Mesenchymal stem cell (in vitro differentiated cells and primary cell): Measurements from ENCODE around the gene LDAH.

ENCODE experiments used
- DNase-seq: peaks from one replicate; pipeline ENCODE4 v3.0.0-alpha.2; 2013
- H2AFZ ChIP-seq: one replicate; pipeline ENCODE4 v1.6.1; 2013; ENCODE audit warnings: low read depth, mild to moderate bottlenecking, control low read depth, inconsistent platforms, low read length, moderate library complexity
- H2AK5ac ChIP-seq: 2 replicates; pipeline ENCODE4 v1.6.1; 2013; ENCODE audit warnings: low read length, moderate library complexity, mild to moderate bottlenecking, inconsistent platforms; ENCODE audit not compliant: severe bottlenecking
- H2BK120ac ChIP-seq: one replicate; pipeline ENCODE4 v1.6.1; 2013; ENCODE audit warnings: low read depth, mild to moderate bottlenecking, inconsistent platforms, low read length, moderate library complexity
- H2BK12ac ChIP-seq, 2 experiments: one replicate each; pipeline ENCODE4 v1.6.1; 2013; ENCODE audit warnings: inconsistent platforms in 2 of 2, low read length in 2 of 2, mild to moderate bottlenecking in 2 of 2, moderate library complexity in 2 of 2, control low read depth in 1 of 2
- H2BK15ac ChIP-seq: one replicate; pipeline ENCODE4 v1.6.1; 2013; ENCODE audit warnings: mild to moderate bottlenecking, low read depth, inconsistent platforms; ENCODE audit not compliant: poor library complexity, severe bottlenecking
- H2BK5ac ChIP-seq: 2 replicates; pipeline ENCODE4 v1.6.1; 2013; ENCODE audit warnings: low read depth, mild to moderate bottlenecking, low read length, control low read depth, inconsistent platforms; ENCODE audit not compliant: poor library complexity, severe bottlenecking
- H3K14ac ChIP-seq, 2 experiments: one replicate each; pipeline ENCODE4 v1.6.1; 2013; ENCODE audit warnings: inconsistent platforms in 2 of 2, low read length in 2 of 2, control low read depth in 1 of 2, mild to moderate bottlenecking in 1 of 2, moderate library complexity in 1 of 2
- H3K18ac ChIP-seq, 2 experiments: one replicate each; pipeline ENCODE4 v1.6.1; 2013; ENCODE audit warnings: inconsistent platforms in 2 of 2, low read length in 2 of 2, control low read depth in 1 of 2, low read depth in 1 of 2, mild to moderate bottlenecking in 1 of 2
- H3K23ac ChIP-seq, 2 experiments: one replicate each; pipeline ENCODE4 v1.6.1; 2013; ENCODE audit warnings: inconsistent platforms in 2 of 2, low read length in 2 of 2, mild to moderate bottlenecking in 2 of 2, moderate library complexity in 2 of 2, control low read depth in 1 of 2
- H3K27ac ChIP-seq: 2 replicates; pipeline ENCODE4 v1.5.1; 2013; ENCODE audit warnings: mild to moderate bottlenecking, moderate library complexity, low read length, control low read depth, inconsistent platforms; ENCODE audit not compliant: poor library complexity, severe bottlenecking
- H3K27me3 ChIP-seq, 2 experiments: 2 replicates each; pipeline versions ENCODE4 v1.6.1 to v1.7.0; 2013; ENCODE audit warnings: low read length in 2 of 2, mild to moderate bottlenecking in 2 of 2, moderate library complexity in 2 of 2, control low read depth in 1 of 2, inconsistent platforms in 1 of 2; ENCODE audit not compliant: control insufficient read depth in 1 of 2, insufficient read depth in 1 of 2
- H3K36me3 ChIP-seq, 2 experiments: 2 replicates each; pipeline versions ENCODE4 v1.6.1 to v1.7.0; 2013; ENCODE audit warnings: low read length in 2 of 2, control low read depth in 1 of 2, inconsistent platforms in 1 of 2, low read depth in 1 of 2, mild to moderate bottlenecking in 1 of 2; ENCODE audit not compliant: insufficient read depth in 2 of 2, control insufficient read depth in 1 of 2
- H3K4ac ChIP-seq, 2 experiments: one replicate each; pipeline ENCODE4 v1.6.1; 2013; ENCODE audit warnings: inconsistent platforms in 2 of 2, low read length in 2 of 2, mild to moderate bottlenecking in 2 of 2, moderate library complexity in 2 of 2, control low read depth in 1 of 2, low read depth in 1 of 2
- H3K4me1 ChIP-seq: 2 replicates; pipeline ENCODE4 v1.6.1; 2013; ENCODE audit warnings: low read depth, low read length, control low read depth; ENCODE audit not compliant: control insufficient read depth, insufficient read depth
- H3K4me2 ChIP-seq: 2 replicates; pipeline ENCODE4 v1.6.1; 2013; ENCODE audit warnings: low read length, mild to moderate bottlenecking, inconsistent platforms; ENCODE audit not compliant: poor library complexity, severe bottlenecking
- H3K4me3 ChIP-seq, 2 experiments: 2 replicates each; pipeline versions ENCODE4 v1.5.1 to v1.7.0; 2013; ENCODE audit warnings: low read length in 2 of 2, mild to moderate bottlenecking in 2 of 2, control low read depth in 1 of 2, low read depth in 1 of 2; ENCODE audit not compliant: insufficient read depth in 1 of 2
- H3K79me1 ChIP-seq: replicated peaks from 2 replicates; pipeline ENCODE4 v1.6.1; 2013; ENCODE audit warnings: mild to moderate bottlenecking, control low read depth, low read length, inconsistent platforms; ENCODE audit not compliant: poor library complexity, severe bottlenecking
- H3K9ac ChIP-seq: 2 replicates; pipeline ENCODE4 v1.7.0; 2013; ENCODE audit warnings: mild to moderate bottlenecking, low read length, moderate library complexity
- H3K9me3 ChIP-seq: 2 replicates; pipeline ENCODE4 v1.7.0; 2013; ENCODE audit warnings: mild to moderate bottlenecking, low read length; ENCODE audit not compliant: control insufficient read depth
- H4K8ac ChIP-seq: one replicate; pipeline ENCODE4 v1.6.1; 2013; ENCODE audit warnings: inconsistent platforms, mild to moderate bottlenecking, low read length, moderate library complexity
- H4K91ac ChIP-seq: one replicate; pipeline ENCODE4 v1.6.1; 2013; ENCODE audit warnings: mild to moderate bottlenecking, low read length, inconsistent platforms
- WGBS: methylation state at CpG from one replicate; pipeline ENCODE4 v1.1.7; 2013; ENCODE audit warnings: mixed read lengths; 5-methylcytosine and 5-hydroxymethylcytosine counted together

LDAH gene

DNA sequence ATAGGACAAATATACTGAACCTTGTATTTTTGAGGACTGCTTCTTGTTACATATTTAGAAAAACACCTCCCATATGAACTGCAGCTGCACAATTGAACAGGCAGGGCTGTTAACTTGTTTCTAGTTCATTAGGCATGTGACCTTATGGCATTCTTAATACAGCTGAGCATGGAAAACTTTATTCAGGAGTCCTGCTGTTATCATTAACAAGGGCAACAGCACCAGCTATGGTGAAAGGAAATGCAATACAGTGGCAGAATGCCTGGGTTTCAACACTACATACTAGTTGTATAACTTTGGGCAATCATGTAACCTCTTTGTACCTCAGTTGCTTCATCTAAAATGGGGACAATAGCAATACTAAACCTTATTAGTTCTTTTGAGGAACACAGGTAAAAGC, 84.1 kb downstream of the LDAH start:
- H3K36me3 ChIP-seq, result peaks cover 4 to 14% of the 10 kb centered on the region in 2 experiments
- DNase-seq, result no peak
- no peak overlapping the region for H2BK5ac ChIP-seq
- H2AFZ ChIP-seq, result no peak overlapping the region
- H3K4me2 ChIP-seq, result no peak overlapping the region
- no peak overlapping the region for H3K9ac ChIP-seq
- no peaks in the 10 kb centered on the region for H3K4me1 ChIP-seq
- H3K27ac ChIP-seq, result peak overlapping the region; percentile 57
- H3K4ac ChIP-seq, result no peak overlapping the region
- H2BK15ac ChIP-seq, result no peak overlapping the region
- no peaks in the 10 kb centered on the region for H3K9me3 ChIP-seq
- no peak overlapping the region for H3K18ac ChIP-seq
- H3K4me3 ChIP-seq, result no peak overlapping the region
- H3K27me3 ChIP-seq, result no peaks in the 10 kb centered on the region
- no peak overlapping the region for H4K8ac ChIP-seq
- no peak overlapping the region for H3K14ac ChIP-seq
- H3K23ac ChIP-seq, result no peak overlapping the region
- peaks cover 5% of the 10 kb centered on the region for H3K79me1 ChIP-seq
- no peak overlapping the region for H4K91ac ChIP-seq
- H2BK12ac ChIP-seq, result no peak overlapping the region
- H2BK120ac ChIP-seq, result no peak overlapping the region
- no peak overlapping the region for H2AK5ac ChIP-seq

DNA sequence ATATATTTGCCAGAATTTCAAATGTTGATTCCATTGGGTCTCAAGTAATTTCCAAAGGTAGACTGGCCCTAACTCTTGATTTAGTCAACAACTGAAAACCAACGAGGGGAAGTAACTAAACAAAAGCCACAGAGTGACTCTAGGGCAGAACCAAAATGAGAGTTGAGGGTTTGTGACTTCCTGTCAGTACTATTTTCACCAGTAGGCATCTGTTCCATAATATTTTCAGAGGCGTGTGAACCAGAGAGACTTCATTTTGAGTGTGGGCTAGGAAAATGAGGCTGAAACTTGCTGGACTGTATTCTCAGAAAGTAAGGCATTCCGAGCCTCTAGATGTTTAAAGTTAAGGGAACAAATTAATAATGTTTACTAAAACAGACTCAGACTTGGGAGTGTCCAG, 85.4 kb downstream of the LDAH start:
- no peak overlapping the region for H3K27ac ChIP-seq
- no peak overlapping the region for H4K91ac ChIP-seq
- no peaks in the 10 kb centered on the region for H3K27me3 ChIP-seq
- peaks cover 4 to 14% of the 10 kb centered on the region in 2 experiments for H3K36me3 ChIP-seq
- no peak overlapping the region for H4K8ac ChIP-seq
- no peaks in the 10 kb centered on the region for H3K4me1 ChIP-seq
- H2BK120ac ChIP-seq, result no peak overlapping the region
- H2BK15ac ChIP-seq, result no peak overlapping the region
- no peak overlapping the region for H3K4me2 ChIP-seq
- H3K79me1 ChIP-seq, result peaks cover 3% of the 10 kb centered on the region
- H3K4me3 ChIP-seq, result no peak overlapping the region
- no peak overlapping the region for H3K9ac ChIP-seq
- peak overlapping the region; percentile 81 for H2AK5ac ChIP-seq
- H2BK12ac ChIP-seq, result no peak overlapping the region
- no peaks in the 10 kb centered on the region for H3K9me3 ChIP-seq
- H3K23ac ChIP-seq, result no peak overlapping the region
- H3K4ac ChIP-seq, result no peak overlapping the region
- no peak overlapping the region for H3K18ac ChIP-seq
- DNase-seq, result no peak
- 96% methylated on average over 3 of the region's 3 CpGs for WGBS
- H3K14ac ChIP-seq, result no peak overlapping the region
- H2BK5ac ChIP-seq, result no peak overlapping the region
- H2AFZ ChIP-seq, result no peak overlapping the region

DNA sequence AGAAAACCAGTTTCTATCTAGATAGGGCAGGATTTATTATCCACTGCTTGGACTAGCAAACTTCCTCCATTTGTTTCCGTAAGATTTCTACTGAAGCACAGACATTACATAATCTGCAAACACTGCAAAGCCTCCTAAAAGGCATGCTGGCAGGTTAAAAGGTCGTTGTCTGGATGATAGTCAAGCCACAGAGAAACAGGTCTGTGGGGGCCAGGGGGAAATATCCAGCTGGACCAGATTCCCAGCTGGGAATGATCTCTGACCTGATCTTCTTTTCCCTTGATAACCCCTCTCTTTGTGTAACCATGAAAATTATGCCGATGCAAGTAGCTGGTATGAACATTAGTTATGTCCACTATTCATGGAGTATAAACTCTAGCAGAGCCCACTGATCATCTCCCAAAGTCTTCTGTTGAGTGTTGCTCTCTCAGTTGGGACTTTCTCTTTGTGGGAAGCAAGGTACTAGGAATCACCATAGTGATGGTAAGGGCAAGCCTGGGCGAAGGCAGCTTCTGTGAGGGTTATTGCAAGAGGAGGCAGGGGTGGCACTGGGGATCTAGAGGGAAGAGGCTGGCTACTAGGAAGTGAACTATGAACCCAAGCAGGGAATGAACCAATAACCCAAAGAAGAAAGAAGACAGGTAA, 94.7 kb downstream of the LDAH start:
- WGBS, result 37% methylated on average over 3 of the region's 4 CpGs
- Histone ChIP-seq H3K27ac (peak overlapping the region; percentile 92), H3K4me3 (no peak overlapping the region)

DNA sequence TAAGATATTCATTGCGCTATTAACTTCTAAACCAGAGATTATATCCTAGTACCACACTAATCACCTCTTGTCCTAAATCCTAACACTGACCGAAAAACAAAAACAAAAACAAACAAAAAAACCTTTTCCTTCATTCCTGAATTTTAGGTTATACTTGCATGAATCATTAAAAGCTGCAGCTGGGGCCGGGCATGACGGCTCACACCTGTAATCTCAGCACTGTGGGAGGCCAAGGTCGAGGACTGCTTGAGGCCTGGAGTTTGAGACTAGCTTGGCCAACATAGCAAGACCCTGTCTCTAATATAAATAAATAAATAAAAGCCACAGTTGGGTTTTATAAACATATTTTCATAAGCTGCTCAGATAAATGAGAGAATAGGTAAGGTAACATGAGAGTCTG, 96.0 kb downstream of the LDAH start:
- no peak for DNase-seq
- Histone ChIP-seq H3K27me3 (no peaks in the 10 kb centered on the region), H2BK5ac (no peak overlapping the region), H3K27ac (peak overlapping the region; percentile 4), H4K8ac (no peak overlapping the region), H3K4me1 (peaks cover 7% of the 10 kb centered on the region), H4K91ac (no peak overlapping the region), H3K79me1 (peaks cover 6% of the 10 kb centered on the region), H3K9ac (no peak overlapping the region), H2BK120ac (no peak overlapping the region), H3K4ac (no peak overlapping the region), H3K9me3 (no peaks in the 10 kb centered on the region), H2BK12ac (no peak overlapping the region), H3K23ac (no peak overlapping the region), H2AFZ (no peak overlapping the region), H3K4me2 (no peak overlapping the region), H3K18ac (no peak overlapping the region), H3K4me3 (no peak overlapping the region), H2BK15ac (no peak overlapping the region), H3K14ac (no peak overlapping the region), H2AK5ac (peak overlapping the region; percentile 14), H3K36me3 (peaks cover 0 to 7% of the 10 kb centered on the region in 2 experiments)
- 80% methylated on average over 4 of the region's 5 CpGs for WGBS

More for the DNA sequence above, 94.7 kb downstream of the LDAH start:
- Histone ChIP-seq H4K91ac (no peak overlapping the region), H2BK120ac (no peak overlapping the region), H2BK12ac (no peak overlapping the region), H3K23ac (no peak overlapping the region), H3K9ac (no peak overlapping the region), H3K79me1 (peaks cover 6% of the 10 kb centered on the region), H3K27me3 (no peaks in the 10 kb centered on the region), H3K9me3 (no peaks in the 10 kb centered on the region), H2BK5ac (peak overlapping the region; percentile 87), H3K4ac (no peak overlapping the region), H2AK5ac (peak overlapping the region; percentile 98), H2AFZ (no peak overlapping the region), H3K4me1 (peaks cover 7% of the 10 kb centered on the region), H3K18ac (peak overlapping the region in 1 of 2 experiments; percentile 82), H4K8ac (no peak overlapping the region), H3K14ac (no peak overlapping the region), H2BK15ac (no peak overlapping the region), H3K4me2 (no peak overlapping the region), H3K36me3 (peaks cover 0 to 7% of the 10 kb centered on the region in 2 experiments)
- DNase-seq, result peak; percentile 61
